GM23338 (cell line): ENCODE results near the gene KLF2. TPM values are rescaled to one million over a fixed set of nuclear protein-coding genes. Genes with fewer than 3 reads are reported as not detected.
A peak's percentile ranks its signal among the peaks of the same experiment; 100 is the strongest.

ENCODE experiments used
- ATAC-seq: fragments of 200-7000 bp; cut with Tn5 transposase; 3 replicates; pipeline ENCODE4 v1.9.1; 2020
- DNase-seq: peaks from one replicate; pipeline ENCODE4 v3.0.0-alpha.2; 2015; ENCODE audit warnings: low spot score
- H2AFZ ChIP-seq: fragments of 200-600 bp; sonication (generic); 2 replicates; pipeline ENCODE4 v1.8.0; 2016; ENCODE audit warnings: antibody characterized with exemption, mild to moderate bottlenecking, moderate library complexity
- H3F3A ChIP-seq: fragments of 200-600 bp; sonication (generic); replicated peaks from 2 replicates; pipeline ENCODE4 v1.8.0; 2017; ENCODE audit warnings: antibody characterized with exemption, mixed run types, low read depth
- H3K27ac ChIP-seq: fragments of 200-600 bp; sonication (generic); 2 replicates; pipeline ENCODE4 v1.6.1; 2016; ENCODE audit warnings: low read depth
- H3K27me3 ChIP-seq: fragments of 200-600 bp; sonication (generic); 2 replicates; pipeline ENCODE4 v1.8.0; 2016; ENCODE audit warnings: mild to moderate bottlenecking, mixed run types, moderate library complexity; ENCODE audit not compliant: insufficient read depth
- H3K36me3 ChIP-seq: fragments of 200-600 bp; sonication (generic); 2 replicates; pipeline ENCODE4 v1.8.0; 2016; ENCODE audit warnings: mild to moderate bottlenecking; ENCODE audit not compliant: insufficient read depth
- H3K4me1 ChIP-seq: fragments of 200-600 bp; sonication (generic); 2 replicates; pipeline ENCODE4 v1.8.0; 2016; ENCODE audit warnings: mild to moderate bottlenecking, moderate library complexity; ENCODE audit not compliant: insufficient read depth
- H3K4me2 ChIP-seq: fragments of 200-600 bp; sonication (generic); 2 replicates; pipeline ENCODE4 v1.7.1; 2017; ENCODE audit warnings: mixed run types
- H3K4me3 ChIP-seq: fragments of 200-600 bp; sonication (generic); 2 replicates; pipeline ENCODE4 v1.6.1; 2016; ENCODE audit warnings: mixed run types
- H3K79me2 ChIP-seq: fragments of 200-600 bp; sonication (generic); replicated peaks from 2 replicates; pipeline ENCODE4 v1.8.0; 2017; ENCODE audit warnings: mild to moderate bottlenecking; ENCODE audit not compliant: insufficient read depth
- H3K9me2 ChIP-seq: fragments of 200-600 bp; sonication (generic); 2 replicates; pipeline ENCODE4 v1.8.0; 2017; ENCODE audit not compliant: insufficient read depth
- H4K20me1 ChIP-seq: fragments of 200-600 bp; sonication (generic); replicated peaks from 2 replicates; pipeline ENCODE4 v1.8.0; 2017; ENCODE audit warnings: mild to moderate bottlenecking; ENCODE audit not compliant: insufficient read depth
- H3K27ac Mint-ChIP-seq: 2 replicates; pipeline ENCODE4 v1.8.0; 2020; ENCODE audit warnings: inconsistent platforms, mild to moderate bottlenecking, moderate library complexity, mixed read lengths
- H3K27me3 Mint-ChIP-seq: 3 replicates; pipeline ENCODE4 v1.8.0; 2022; ENCODE audit warnings: low read depth, mild to moderate bottlenecking, moderate library complexity, mixed read lengths, inconsistent platforms; ENCODE audit not compliant: insufficient read depth, poor library complexity
- H3K36me3 Mint-ChIP-seq: 3 replicates; pipeline ENCODE4 v1.8.0; 2021; ENCODE audit warnings: low read depth, mild to moderate bottlenecking, inconsistent platforms, moderate library complexity, mixed read lengths
- H3K4me1 Mint-ChIP-seq: 3 replicates; pipeline ENCODE4 v1.8.0; 2020; ENCODE audit warnings: mild to moderate bottlenecking, inconsistent platforms, mixed read lengths
- H3K4me3 Mint-ChIP-seq: 3 replicates; pipeline ENCODE4 v1.8.0; 2021; ENCODE audit warnings: moderate library complexity, mild to moderate bottlenecking, inconsistent platforms, mixed read lengths
- H3K9me3 Mint-ChIP-seq: 3 replicates; pipeline ENCODE4 v1.8.0; 2020; ENCODE audit warnings: moderate library complexity, mild to moderate bottlenecking, inconsistent platforms, mixed read lengths
- EZH2 ChIP-seq: fragments of 200-600 bp; sonication (generic); IDR thresholded peaks from one replicate; pipeline ENCODE4 v1.8.0; 2017; ENCODE audit warnings: antibody characterized with exemption, mild to moderate bottlenecking, low read depth; ENCODE audit not compliant: unreplicated experiment
- NANOG ChIP-seq: IDR thresholded peaks from 2 replicates; pipeline ENCODE4 v1.6.1; 2016; ENCODE audit warnings: antibody characterized with exemption, borderline replicate concordance
- POLR2AphosphoS5 ChIP-seq: IDR thresholded peaks from 2 replicates; pipeline ENCODE4 v1.6.1; 2016; ENCODE audit warnings: antibody characterized with exemption, low read depth
- STAT1 ChIP-seq: IDR thresholded peaks from one replicate; pipeline ENCODE4 v1.6.1; 2016; ENCODE audit warnings: antibody characterized with exemption; ENCODE audit not compliant: unreplicated experiment
- ZNF114 ChIP-seq: fragments of 250-450 bp; sonication (Bioruptor Pico); IDR thresholded peaks from 2 replicates; pipeline ENCODE4 v1.5.0; 2020; ENCODE audit warnings: mild to moderate bottlenecking, moderate library complexity
- ZNF331 ChIP-seq: fragments of 250-450 bp; sonication (Bioruptor Pico); IDR thresholded peaks from 2 replicates; pipeline ENCODE4 v1.5.0; 2020; ENCODE audit warnings: low read depth, mild to moderate bottlenecking, moderate library complexity
- polyA plus RNA-seq: library from polyadenylated mRNA; unstranded; fragments of >200 nt; fragmentation: Nextera tagmentation; extraction: Ambion mirVana; gene quantifications from 2 replicates; pipeline ENCODE4 v1.2.1, GENCODE V29; 2016
- total RNA-seq: library from RNA; depleted of rRNA; stranded (reverse); fragments of >200 nt; shearing (Covaris generic); gene quantifications from 2 replicates; pipeline ENCODE4 v1.2.3, GENCODE V29; 2014
- TF ChIP-seq, protein P1 (sequence below): IDR thresholded peaks from one replicate; pipeline ENCODE4 v1.6.1; 2018; ENCODE audit warnings: antibody characterized with exemption; ENCODE audit not compliant: unreplicated experiment
- TF ChIP-seq, protein P2 (sequence below), 2 experiments: fragments of 200-600 bp in 1 of 2; sonication (generic) in 1 of 2; conservative IDR thresholded peaks; 2 replicates each; pipeline versions ENCODE4 v1.5.1 to v1.6.1; 2016 to 2017; ENCODE audit warnings: antibody characterized with exemption in 2 of 2, low read depth in 2 of 2, mild to moderate bottlenecking in 2 of 2, moderate library complexity in 1 of 2
- TF ChIP-seq, protein P3 (sequence below): fragments of 250-450 bp; sonication (Bioruptor Pico); IDR thresholded peaks from 2 replicates; pipeline ENCODE4 v1.5.0; 2020; ENCODE audit warnings: mild to moderate bottlenecking, moderate library complexity

KLF2 gene
- total and polyA plus RNA-seq, 2 experiments from 2014 or later = 0.90 TPM; not detected in 1

DNA sequence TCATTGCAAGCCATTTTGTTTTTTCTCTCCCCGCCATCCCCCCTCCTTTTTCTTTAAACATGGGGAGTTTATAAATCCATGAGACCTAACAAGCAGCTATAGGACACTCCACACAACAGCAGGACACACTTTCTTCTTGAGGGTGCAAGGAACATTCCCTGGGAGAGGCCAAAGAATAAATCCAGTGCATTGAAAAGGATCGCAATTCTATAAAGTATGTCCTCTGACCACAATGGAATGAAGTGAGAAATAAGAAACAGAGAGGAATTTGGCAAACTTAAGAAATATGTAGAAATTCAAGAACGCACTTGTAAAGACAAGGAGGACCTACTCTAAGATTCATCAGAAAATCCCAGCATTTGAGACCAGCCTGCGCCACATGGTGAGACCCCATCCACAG, 11.9 kb downstream of the KLF2 start:
- Mint-ChIP-seq H3K4me3 (no peak overlapping the region), H3K27me3 (peaks cover 6% of the 10 kb centered on the region), H3K9me3 (no peaks in the 10 kb centered on the region), H3K36me3 (no peaks in the 10 kb centered on the region), H3K4me1 (peaks cover 13% of the 10 kb centered on the region), H3K27ac (no peak overlapping the region)
- TF ChIP-seq POLR2AphosphoS5 = no peak
- TF ChIP-seq, protein P1, sequence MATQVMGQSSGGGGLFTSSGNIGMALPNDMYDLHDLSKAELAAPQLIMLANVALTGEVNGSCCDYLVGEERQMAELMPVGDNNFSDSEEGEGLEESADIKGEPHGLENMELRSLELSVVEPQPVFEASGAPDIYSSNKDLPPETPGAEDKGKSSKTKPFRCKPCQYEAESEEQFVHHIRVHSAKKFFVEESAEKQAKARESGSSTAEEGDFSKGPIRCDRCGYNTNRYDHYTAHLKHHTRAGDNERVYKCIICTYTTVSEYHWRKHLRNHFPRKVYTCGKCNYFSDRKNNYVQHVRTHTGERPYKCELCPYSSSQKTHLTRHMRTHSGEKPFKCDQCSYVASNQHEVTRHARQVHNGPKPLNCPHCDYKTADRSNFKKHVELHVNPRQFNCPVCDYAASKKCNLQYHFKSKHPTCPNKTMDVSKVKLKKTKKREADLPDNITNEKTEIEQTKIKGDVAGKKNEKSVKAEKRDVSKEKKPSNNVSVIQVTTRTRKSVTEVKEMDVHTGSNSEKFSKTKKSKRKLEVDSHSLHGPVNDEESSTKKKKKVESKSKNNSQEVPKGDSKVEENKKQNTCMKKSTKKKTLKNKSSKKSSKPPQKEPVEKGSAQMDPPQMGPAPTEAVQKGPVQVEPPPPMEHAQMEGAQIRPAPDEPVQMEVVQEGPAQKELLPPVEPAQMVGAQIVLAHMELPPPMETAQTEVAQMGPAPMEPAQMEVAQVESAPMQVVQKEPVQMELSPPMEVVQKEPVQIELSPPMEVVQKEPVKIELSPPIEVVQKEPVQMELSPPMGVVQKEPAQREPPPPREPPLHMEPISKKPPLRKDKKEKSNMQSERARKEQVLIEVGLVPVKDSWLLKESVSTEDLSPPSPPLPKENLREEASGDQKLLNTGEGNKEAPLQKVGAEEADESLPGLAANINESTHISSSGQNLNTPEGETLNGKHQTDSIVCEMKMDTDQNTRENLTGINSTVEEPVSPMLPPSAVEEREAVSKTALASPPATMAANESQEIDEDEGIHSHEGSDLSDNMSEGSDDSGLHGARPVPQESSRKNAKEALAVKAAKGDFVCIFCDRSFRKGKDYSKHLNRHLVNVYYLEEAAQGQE = no peak
- TF ChIP-seq ZNF114 (CRISPR knock-in tag) = no peak
- TF ChIP-seq NANOG = no peak
- no peak for TF ChIP-seq STAT1
- no peak for TF ChIP-seq EZH2
- Histone ChIP-seq H3K36me3 (no peaks in the 10 kb centered on the region), H3K4me3 (no peak overlapping the region), H3K4me1 (peaks cover 7% of the 10 kb centered on the region; the same call in 1 of the 2 replicates), H4K20me1 (no peaks in the 10 kb centered on the region), H3F3A (no peaks in the 10 kb centered on the region), H3K27me3 (no peaks in the 10 kb centered on the region), H3K27ac (no peak overlapping the region), H3K9me2 (no peaks in the 10 kb centered on the region), H2AFZ (no peak overlapping the region), H3K79me2 (no peaks in the 10 kb centered on the region), H3K4me2 (no peak overlapping the region)
- DNase-seq = no peak
- ATAC-seq = no peak

DNA sequence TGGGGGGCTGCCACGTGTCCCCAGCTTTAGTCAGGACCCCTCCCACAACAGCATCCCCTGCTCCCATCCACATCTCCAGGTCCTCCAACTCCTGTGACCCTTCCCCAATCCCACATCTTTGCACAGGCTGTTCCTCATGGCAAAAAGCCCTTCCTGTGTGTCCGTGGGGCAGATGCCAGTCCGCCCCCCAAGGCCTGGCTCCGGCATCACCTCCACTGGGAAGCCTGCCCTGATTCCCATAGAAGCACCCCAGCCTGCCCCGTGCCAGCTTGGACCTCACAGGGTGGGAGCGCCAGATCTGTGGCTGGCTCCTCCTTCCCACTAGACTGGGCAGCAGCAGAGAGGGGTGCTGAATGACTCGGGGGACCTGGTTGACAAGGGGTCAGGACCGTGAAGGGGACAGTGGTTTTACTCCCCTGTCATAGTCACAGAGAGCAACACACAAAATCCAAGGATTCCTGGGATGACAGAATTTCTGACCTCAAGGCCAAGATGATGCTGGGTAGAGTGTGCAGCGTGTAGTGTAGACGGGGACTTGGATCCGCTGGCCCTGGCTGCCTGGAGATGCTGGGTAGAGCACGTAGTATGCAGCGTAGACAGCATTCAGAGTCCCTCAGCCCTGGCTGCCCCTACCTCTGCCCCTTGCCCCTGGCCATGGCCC, 13.3 kb downstream of the KLF2 start:
- Mint-ChIP-seq H3K4me1 (peaks cover 13% of the 10 kb centered on the region), H3K9me3 (no peaks in the 10 kb centered on the region), H3K27ac (no peak overlapping the region), H3K4me3 (no peak overlapping the region), H3K27me3 (peaks cover 8% of the 10 kb centered on the region), H3K36me3 (no peaks in the 10 kb centered on the region)
- no peaks in the 10 kb centered on the region for H3K36me3 ChIP-seq
- peaks cover 7% of the 10 kb centered on the region; the same call in 1 of the 2 replicates for H3K4me1 ChIP-seq
- no peaks in the 10 kb centered on the region for H3K9me2 ChIP-seq
- H3F3A ChIP-seq = 0 out of 2 replicates have a peak, but pooled peaks cover 2% of the 10 kb centered on the region
- no peaks in the 10 kb centered on the region for H4K20me1 ChIP-seq
- H3K27me3 ChIP-seq = no peaks in the 10 kb centered on the region
- no peak overlapping the region for H3K4me3 ChIP-seq
- ATAC-seq = no peak; the same call in 1 of the 3 replicates
- no peaks in the 10 kb centered on the region for H3K79me2 ChIP-seq
- H3K27ac ChIP-seq = no peak overlapping the region
- H3K4me2 ChIP-seq = peak overlapping the region; percentile 26; the same call in 1 of the 2 replicates
- H2AFZ ChIP-seq = peak overlapping the region; percentile 52; the same call in 1 of the 2 replicates
- DNase-seq = no peak
- no peak for TF ChIP-seq EZH2
- TF ChIP-seq POLR2AphosphoS5 = no peak
- no peak for TF ChIP-seq ZNF331 (CRISPR knock-in tag)
- TF ChIP-seq, protein P2, sequence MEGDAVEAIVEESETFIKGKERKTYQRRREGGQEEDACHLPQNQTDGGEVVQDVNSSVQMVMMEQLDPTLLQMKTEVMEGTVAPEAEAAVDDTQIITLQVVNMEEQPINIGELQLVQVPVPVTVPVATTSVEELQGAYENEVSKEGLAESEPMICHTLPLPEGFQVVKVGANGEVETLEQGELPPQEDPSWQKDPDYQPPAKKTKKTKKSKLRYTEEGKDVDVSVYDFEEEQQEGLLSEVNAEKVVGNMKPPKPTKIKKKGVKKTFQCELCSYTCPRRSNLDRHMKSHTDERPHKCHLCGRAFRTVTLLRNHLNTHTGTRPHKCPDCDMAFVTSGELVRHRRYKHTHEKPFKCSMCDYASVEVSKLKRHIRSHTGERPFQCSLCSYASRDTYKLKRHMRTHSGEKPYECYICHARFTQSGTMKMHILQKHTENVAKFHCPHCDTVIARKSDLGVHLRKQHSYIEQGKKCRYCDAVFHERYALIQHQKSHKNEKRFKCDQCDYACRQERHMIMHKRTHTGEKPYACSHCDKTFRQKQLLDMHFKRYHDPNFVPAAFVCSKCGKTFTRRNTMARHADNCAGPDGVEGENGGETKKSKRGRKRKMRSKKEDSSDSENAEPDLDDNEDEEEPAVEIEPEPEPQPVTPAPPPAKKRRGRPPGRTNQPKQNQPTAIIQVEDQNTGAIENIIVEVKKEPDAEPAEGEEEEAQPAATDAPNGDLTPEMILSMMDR (conservative IDR thresholded peaks at IDR 0.05; ENCODE audit: low read depth in 2 of 2) = no peak
- no peak for TF ChIP-seq STAT1
- TF ChIP-seq, protein P3, sequence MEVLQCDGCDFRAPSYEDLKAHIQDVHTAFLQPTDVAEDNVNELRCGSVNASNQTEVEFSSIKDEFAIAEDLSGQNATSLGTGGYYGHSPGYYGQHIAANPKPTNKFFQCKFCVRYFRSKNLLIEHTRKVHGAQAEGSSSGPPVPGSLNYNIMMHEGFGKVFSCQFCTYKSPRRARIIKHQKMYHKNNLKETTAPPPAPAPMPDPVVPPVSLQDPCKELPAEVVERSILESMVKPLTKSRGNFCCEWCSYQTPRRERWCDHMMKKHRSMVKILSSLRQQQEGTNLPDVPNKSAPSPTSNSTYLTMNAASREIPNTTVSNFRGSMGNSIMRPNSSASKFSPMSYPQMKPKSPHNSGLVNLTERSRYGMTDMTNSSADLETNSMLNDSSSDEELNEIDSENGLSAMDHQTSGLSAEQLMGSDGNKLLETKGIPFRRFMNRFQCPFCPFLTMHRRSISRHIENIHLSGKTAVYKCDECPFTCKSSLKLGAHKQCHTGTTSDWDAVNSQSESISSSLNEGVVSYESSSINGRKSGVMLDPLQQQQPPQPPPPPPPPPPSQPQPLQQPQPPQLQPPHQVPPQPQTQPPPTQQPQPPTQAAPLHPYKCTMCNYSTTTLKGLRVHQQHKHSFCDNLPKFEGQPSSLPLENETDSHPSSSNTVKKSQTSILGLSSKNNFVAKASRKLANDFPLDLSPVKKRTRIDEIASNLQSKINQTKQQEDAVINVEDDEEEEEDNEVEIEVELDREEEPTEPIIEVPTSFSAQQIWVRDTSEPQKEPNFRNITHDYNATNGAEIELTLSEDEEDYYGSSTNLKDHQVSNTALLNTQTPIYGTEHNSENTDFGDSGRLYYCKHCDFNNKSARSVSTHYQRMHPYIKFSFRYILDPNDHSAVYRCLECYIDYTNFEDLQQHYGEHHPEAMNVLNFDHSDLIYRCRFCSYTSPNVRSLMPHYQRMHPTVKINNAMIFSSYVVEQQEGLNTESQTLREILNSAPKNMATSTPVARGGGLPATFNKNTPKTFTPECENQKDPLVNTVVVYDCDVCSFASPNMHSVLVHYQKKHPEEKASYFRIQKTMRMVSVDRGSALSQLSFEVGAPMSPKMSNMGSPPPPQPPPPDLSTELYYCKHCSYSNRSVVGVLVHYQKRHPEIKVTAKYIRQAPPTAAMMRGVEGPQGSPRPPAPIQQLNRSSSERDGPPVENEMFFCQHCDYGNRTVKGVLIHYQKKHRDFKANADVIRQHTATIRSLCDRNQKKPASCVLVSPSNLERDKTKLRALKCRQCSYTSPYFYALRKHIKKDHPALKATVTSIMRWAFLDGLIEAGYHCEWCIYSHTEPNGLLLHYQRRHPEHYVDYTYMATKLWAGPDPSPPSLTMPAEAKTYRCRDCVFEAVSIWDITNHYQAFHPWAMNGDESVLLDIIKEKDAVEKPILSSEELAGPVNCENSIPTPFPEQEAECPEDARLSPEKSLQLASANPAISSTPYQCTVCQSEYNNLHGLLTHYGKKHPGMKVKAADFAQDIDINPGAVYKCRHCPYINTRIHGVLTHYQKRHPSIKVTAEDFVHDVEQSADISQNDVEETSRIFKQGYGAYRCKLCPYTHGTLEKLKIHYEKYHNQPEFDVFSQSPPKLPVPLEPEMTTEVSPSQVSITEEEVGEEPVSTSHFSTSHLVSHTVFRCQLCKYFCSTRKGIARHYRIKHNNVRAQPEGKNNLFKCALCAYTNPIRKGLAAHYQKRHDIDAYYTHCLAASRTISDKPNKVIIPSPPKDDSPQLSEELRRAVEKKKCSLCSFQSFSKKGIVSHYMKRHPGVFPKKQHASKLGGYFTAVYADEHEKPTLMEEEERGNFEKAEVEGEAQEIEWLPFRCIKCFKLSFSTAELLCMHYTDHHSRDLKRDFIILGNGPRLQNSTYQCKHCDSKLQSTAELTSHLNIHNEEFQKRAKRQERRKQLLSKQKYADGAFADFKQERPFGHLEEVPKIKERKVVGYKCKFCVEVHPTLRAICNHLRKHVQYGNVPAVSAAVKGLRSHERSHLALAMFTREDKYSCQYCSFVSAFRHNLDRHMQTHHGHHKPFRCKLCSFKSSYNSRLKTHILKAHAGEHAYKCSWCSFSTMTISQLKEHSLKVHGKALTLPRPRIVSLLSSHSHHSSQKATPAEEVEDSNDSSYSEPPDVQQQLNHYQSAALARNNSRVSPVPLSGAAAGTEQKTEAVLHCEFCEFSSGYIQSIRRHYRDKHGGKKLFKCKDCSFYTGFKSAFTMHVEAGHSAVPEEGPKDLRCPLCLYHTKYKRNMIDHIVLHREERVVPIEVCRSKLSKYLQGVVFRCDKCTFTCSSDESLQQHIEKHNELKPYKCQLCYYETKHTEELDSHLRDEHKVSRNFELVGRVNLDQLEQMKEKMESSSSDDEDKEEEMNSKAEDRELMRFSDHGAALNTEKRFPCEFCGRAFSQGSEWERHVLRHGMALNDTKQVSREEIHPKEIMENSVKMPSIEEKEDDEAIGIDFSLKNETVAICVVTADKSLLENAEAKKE (CRISPR knock-in tag) = no peak
